GM20000 (cell line): Measurements from ENCODE around the gene SPSB1.

ENCODE experiments used
- DNase-seq: peaks from one replicate; pipeline ENCODE4 v3.0.0; 2012; ENCODE audit warnings: low spot score
- TF ChIP-seq, protein P1 (sequence below): IDR thresholded peaks from 2 replicates; pipeline ENCODE4 v1.5.1; 2012; ENCODE audit warnings: mild to moderate bottlenecking, control low read depth; ENCODE audit errors: extremely low read depth, missing control alignments

The SPSB1 gene

GRCh38 chr1:9350013-9350908 lies 57.6 kb downstream of the SPSB1 start:
- no peak for DNase-seq
- TF ChIP-seq, protein P1, sequence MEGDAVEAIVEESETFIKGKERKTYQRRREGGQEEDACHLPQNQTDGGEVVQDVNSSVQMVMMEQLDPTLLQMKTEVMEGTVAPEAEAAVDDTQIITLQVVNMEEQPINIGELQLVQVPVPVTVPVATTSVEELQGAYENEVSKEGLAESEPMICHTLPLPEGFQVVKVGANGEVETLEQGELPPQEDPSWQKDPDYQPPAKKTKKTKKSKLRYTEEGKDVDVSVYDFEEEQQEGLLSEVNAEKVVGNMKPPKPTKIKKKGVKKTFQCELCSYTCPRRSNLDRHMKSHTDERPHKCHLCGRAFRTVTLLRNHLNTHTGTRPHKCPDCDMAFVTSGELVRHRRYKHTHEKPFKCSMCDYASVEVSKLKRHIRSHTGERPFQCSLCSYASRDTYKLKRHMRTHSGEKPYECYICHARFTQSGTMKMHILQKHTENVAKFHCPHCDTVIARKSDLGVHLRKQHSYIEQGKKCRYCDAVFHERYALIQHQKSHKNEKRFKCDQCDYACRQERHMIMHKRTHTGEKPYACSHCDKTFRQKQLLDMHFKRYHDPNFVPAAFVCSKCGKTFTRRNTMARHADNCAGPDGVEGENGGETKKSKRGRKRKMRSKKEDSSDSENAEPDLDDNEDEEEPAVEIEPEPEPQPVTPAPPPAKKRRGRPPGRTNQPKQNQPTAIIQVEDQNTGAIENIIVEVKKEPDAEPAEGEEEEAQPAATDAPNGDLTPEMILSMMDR = no peak

DNA sequence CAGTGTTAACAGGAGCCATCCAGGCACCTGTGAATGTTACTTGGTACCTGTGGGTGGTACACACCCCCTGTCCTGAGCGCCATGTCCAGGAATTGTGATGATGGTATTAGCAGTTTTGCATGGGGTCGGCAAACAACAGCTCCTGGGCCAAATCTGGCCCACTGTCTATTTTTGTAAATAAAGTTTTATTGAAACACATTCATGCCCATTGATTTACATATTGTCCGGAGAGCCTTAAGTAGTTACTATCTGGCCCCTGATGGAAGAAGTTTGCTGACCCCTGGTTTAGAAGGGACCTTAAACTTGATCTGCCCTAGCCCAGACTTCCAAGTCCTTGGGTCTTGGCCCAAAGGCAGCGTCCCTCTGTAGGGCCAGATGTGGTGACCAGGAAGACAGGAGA lies 58.3 kb downstream of the SPSB1 start:
- TF ChIP-seq, protein P1 = no peak
- no peak for DNase-seq

- TF ChIP-seq, protein P1 = no peak
- DNase-seq = no peak
Observed at GRCh38 chr1:9351654-9352271, 59.1 kb downstream of the SPSB1 start.

GRCh38 chr1:9352377-9353134 lies 59.9 kb downstream of the SPSB1 start:
- TF ChIP-seq, protein P1 = no peak
- DNase-seq = no peak

DNA sequence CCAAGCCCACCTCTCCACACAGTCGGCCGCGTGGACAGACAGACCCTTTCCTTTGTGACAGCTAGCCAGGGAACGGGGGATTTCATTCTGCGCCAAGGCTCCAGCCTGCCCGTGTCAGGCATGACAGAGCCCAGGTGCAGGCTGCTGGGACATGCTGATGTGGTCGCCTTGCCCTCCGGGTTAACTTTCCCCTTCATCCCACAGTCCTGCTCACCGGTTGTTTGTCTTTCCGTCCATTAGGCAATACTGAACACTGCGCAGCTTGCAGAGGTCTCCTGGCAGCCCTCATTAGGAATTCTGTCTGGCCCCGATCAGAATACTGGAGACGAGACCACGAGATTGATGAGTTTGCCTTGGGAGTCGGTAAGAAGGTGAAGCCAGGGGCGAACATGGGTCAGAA lies 62.8 kb downstream of the SPSB1 start:
- DNase-seq = no peak
- TF ChIP-seq, protein P1 = no peak

DNA sequence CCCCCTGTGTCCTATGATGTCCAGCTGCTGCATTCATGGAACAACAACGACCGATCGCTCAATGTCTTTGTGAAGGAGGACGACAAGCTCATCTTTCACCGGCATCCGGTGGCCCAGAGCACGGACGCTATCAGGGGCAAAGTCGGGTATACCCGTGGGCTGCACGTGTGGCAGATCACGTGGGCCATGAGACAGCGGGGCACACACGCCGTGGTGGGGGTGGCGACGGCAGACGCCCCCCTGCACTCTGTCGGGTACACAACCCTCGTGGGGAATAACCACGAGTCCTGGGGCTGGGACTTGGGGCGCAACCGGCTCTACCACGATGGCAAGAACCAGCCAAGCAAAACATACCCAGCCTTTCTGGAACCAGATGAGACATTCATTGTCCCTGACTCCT lies 63.3 kb downstream of the SPSB1 start:
- no peak for DNase-seq
- TF ChIP-seq, protein P1 = no peak
